Uterus (tissue), 2 donors: ENCODE measurements around the gene MTHFD2L.

Source experiments
- CTCF ChIP-seq, 4 experiments: fragments of 200-600 bp in 2 of 4; fragments of 450-650 bp in 2 of 4; sonication (generic) in 2 of 4; IDR thresholded peaks; one replicate each; pipeline ENCODE4 v1.5.1; 2016 to 2019; ENCODE audit warnings: antibody characterized with exemption in 4 of 4, mild to moderate bottlenecking in 2 of 4, moderate library complexity in 1 of 4
- POLR2A ChIP-seq, 2 donors: fragments of 450-650 bp; IDR thresholded peaks; one replicate each; pipeline ENCODE4 v1.6.1; 2016; ENCODE audit warnings: antibody characterized with exemption in 2 of 2, mild to moderate bottlenecking in 1 of 2, moderate library complexity in 1 of 2

- TF ChIP-seq CTCF (IDR thresholded peaks at IDR 0.05), result no peak
- TF ChIP-seq POLR2A (IDR thresholded peaks at IDR 0.05), result no peak
Observed at GRCh38 chr4:74334636-74335035, 176.7 kb downstream of the MTHFD2L start.
